SU-DHL-6 (cell line): ENCODE measurements around the gene SF1.

Experiments
- H2AFZ ChIP-seq: fragments of 200-600 bp; sonication (generic); 2 replicates; pipeline ENCODE4 v1.6.1; 2014; ENCODE audit warnings: low read depth, mild to moderate bottlenecking, moderate library complexity, mixed read lengths, antibody characterized with exemption, low read length; ENCODE audit not compliant: severe bottlenecking
- H3F3A ChIP-seq: fragments of 200-600 bp; shearing (Covaris generic); 2 replicates; pipeline ENCODE4 v1.6.0; 2016; ENCODE audit warnings: antibody characterized with exemption, mild to moderate bottlenecking; ENCODE audit not compliant: insufficient read depth
- H3K27ac ChIP-seq: fragments of 200-600 bp; sonication (generic); 2 replicates; pipeline ENCODE4 v1.5.1; 2016; ENCODE audit warnings: low read depth, mild to moderate bottlenecking, low read length, moderate library complexity, mixed read lengths
- H3K27me3 ChIP-seq: fragments of 200-600 bp; sonication (generic), shearing (Covaris generic); 2 replicates; pipeline ENCODE4 v1.6.0; 2014; ENCODE audit warnings: mild to moderate bottlenecking, low read length
- H3K36me3 ChIP-seq: fragments of 200-600 bp; sonication (generic); 2 replicates; pipeline ENCODE4 v1.6.1; 2014; ENCODE audit warnings: mild to moderate bottlenecking, low read length, mixed read lengths
- H3K4me2 ChIP-seq: fragments of 300-600, 200-600 bp; shearing (Covaris generic), sonication (generic); 2 replicates; pipeline ENCODE4 v1.6.0; 2014; ENCODE audit warnings: low read length, low read depth, mild to moderate bottlenecking; ENCODE audit not compliant: poor library complexity, severe bottlenecking
- H3K4me3 ChIP-seq: fragments of 200-600 bp; sonication (generic); 2 replicates; pipeline ENCODE4 v1.5.1; 2014; ENCODE audit warnings: antibody characterized with exemption, low read length, mild to moderate bottlenecking, mixed read lengths; ENCODE audit not compliant: insufficient read depth, poor library complexity, severe bottlenecking
- H3K79me2 ChIP-seq: fragments of 200-600 bp; sonication (generic); 2 replicates; pipeline ENCODE4 v1.6.1; 2014; ENCODE audit warnings: mild to moderate bottlenecking, low read length, moderate library complexity; ENCODE audit not compliant: insufficient read depth
- H3K9ac ChIP-seq: fragments of 200-600 bp; sonication (generic); 2 replicates; pipeline ENCODE4 v1.7.0; 2014; ENCODE audit warnings: mild to moderate bottlenecking, low read length
- H3K9me2 ChIP-seq: fragments of 200-600 bp; sonication (generic); replicated peaks from 2 replicates; pipeline ENCODE4 v1.6.1; 2014; ENCODE audit warnings: low read length; ENCODE audit not compliant: insufficient read depth
- H3K9me3 ChIP-seq: fragments of 200-600 bp; sonication (generic); 2 replicates; pipeline ENCODE4 v1.6.1; 2014; ENCODE audit warnings: low read length, mixed read lengths; ENCODE audit not compliant: insufficient read depth
- H4K20me1 ChIP-seq: fragments of 200-600 bp; sonication (generic); 2 replicates; pipeline ENCODE4 v1.6.1; 2014; ENCODE audit warnings: low read depth, mild to moderate bottlenecking, antibody characterized with exemption, low read length, moderate library complexity, mixed read lengths
- EZH2phosphoT487 ChIP-seq: fragments of 200-600 bp; sonication (generic), shearing (Covaris generic); conservative IDR thresholded peaks from 2 replicates; pipeline ENCODE4 v1.6.1; 2018; ENCODE audit warnings: mild to moderate bottlenecking, antibody characterized with exemption, low read length, moderate library complexity, mixed read lengths
- TF ChIP-seq, protein P1 (sequence below): fragments of 200-600 bp; sonication (generic); IDR thresholded peaks from one replicate; pipeline ENCODE4 v1.5.1; 2017; ENCODE audit warnings: antibody characterized with exemption, mild to moderate bottlenecking, low read length, moderate library complexity; ENCODE audit not compliant: insufficient read depth, poor library complexity, severe bottlenecking

SF1 gene

DNA sequence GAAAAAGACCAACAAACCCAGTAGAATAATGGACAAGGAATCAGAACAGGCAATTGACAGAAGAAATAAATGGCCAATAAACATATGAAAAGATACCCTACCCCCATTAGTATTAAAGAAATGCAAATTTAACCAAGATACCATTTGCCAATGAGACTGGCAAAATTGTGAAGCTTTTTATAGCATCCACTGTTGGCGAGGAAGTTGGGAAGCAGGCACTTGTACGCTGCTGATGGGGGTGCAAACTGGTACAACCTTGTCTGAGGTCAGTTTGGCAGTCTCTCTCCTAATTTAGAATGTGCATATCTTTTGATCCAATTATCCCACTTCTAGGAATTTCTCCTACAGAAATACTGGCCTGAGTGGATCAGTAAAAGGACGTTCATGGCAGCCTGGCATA, 46.7 kb downstream of the SF1 start:
- TF ChIP-seq, protein P1, sequence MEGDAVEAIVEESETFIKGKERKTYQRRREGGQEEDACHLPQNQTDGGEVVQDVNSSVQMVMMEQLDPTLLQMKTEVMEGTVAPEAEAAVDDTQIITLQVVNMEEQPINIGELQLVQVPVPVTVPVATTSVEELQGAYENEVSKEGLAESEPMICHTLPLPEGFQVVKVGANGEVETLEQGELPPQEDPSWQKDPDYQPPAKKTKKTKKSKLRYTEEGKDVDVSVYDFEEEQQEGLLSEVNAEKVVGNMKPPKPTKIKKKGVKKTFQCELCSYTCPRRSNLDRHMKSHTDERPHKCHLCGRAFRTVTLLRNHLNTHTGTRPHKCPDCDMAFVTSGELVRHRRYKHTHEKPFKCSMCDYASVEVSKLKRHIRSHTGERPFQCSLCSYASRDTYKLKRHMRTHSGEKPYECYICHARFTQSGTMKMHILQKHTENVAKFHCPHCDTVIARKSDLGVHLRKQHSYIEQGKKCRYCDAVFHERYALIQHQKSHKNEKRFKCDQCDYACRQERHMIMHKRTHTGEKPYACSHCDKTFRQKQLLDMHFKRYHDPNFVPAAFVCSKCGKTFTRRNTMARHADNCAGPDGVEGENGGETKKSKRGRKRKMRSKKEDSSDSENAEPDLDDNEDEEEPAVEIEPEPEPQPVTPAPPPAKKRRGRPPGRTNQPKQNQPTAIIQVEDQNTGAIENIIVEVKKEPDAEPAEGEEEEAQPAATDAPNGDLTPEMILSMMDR, result no peak
- TF ChIP-seq EZH2phosphoT487, result no peak
- no peak overlapping the region for H3K27ac ChIP-seq

GRCh38 chr11:64729851-64730382, 48.4 kb downstream of the SF1 start:
- no peaks in the 10 kb centered on the region for H3K9me3 ChIP-seq
- H2AFZ ChIP-seq, result no peak overlapping the region
- H3K9ac ChIP-seq, result no peak overlapping the region
- no peaks in the 10 kb centered on the region for H3K79me2 ChIP-seq
- no peak for TF ChIP-seq EZH2phosphoT487
- TF ChIP-seq, protein P1, result no peak
- no peaks in the 10 kb centered on the region for H4K20me1 ChIP-seq
- H3K36me3 ChIP-seq, result no peaks in the 10 kb centered on the region
- H3K4me3 ChIP-seq, result no peak overlapping the region
- H3F3A ChIP-seq, result no peaks in the 10 kb centered on the region
- no peak overlapping the region for H3K4me2 ChIP-seq
- H3K9me2 ChIP-seq, result no peaks in the 10 kb centered on the region
- no peaks in the 10 kb centered on the region for H3K27me3 ChIP-seq
- H3K27ac ChIP-seq, result no peak overlapping the region

More for the DNA sequence above, 46.7 kb downstream of the SF1 start:
- no peaks in the 10 kb centered on the region for H3K9me3 ChIP-seq
- no peak overlapping the region for H3K4me3 ChIP-seq
- no peaks in the 10 kb centered on the region for H3K27me3 ChIP-seq
- no peak overlapping the region for H3K4me2 ChIP-seq
- H3F3A ChIP-seq, result no peaks in the 10 kb centered on the region
- H3K79me2 ChIP-seq, result no peaks in the 10 kb centered on the region
- H3K9ac ChIP-seq, result no peak overlapping the region
- no peaks in the 10 kb centered on the region for H3K36me3 ChIP-seq
- H4K20me1 ChIP-seq, result no peaks in the 10 kb centered on the region
- H2AFZ ChIP-seq, result no peak overlapping the region
- H3K9me2 ChIP-seq, result no peaks in the 10 kb centered on the region

- Histone ChIP-seq H3K79me2 (no peaks in the 10 kb centered on the region), H3K4me3 (no peak overlapping the region), H3K4me2 (no peak overlapping the region), H2AFZ (no peak overlapping the region), H3K9me2 (no peaks in the 10 kb centered on the region), H3K36me3 (no peaks in the 10 kb centered on the region), H3K27ac (no peak overlapping the region), H3K9ac (no peak overlapping the region), H3F3A (no peaks in the 10 kb centered on the region), H3K9me3 (no peaks in the 10 kb centered on the region), H4K20me1 (no peaks in the 10 kb centered on the region), H3K27me3 (no peaks in the 10 kb centered on the region)
- TF ChIP-seq, protein P1, result no peak
- TF ChIP-seq EZH2phosphoT487, result no peak
Observed at GRCh38 chr11:64728757-64729365, 49.5 kb downstream of the SF1 start.
